Activated CD4-positive, alpha-beta T cell treated with anti-CD3 and anti-CD28 coated beads for 48 hours (primary cell): ENCODE data around the gene RELCH.
"Not testable (repeated sequence)": the region's sequence is repeated elsewhere in the genome, so short reads cannot be mapped to it uniquely, and the experiment has no call there.

Experiments used
- DNase-seq: peaks from one replicate; pipeline ENCODE4 v3.0.0-alpha.2; 2020

The RELCH gene

GRCh38 chr18:62186774-62187542 is at the start of gene RELCH, which contains the start of gene PIGN:
Gene RELCH (plus strand): TSS chr18:62187255. CDS start chr18:62187506, 251 bp downstream.
Gene PIGN (minus strand): TSS chr18:62187056. CDS start chr18:62161353, 25,703 bp downstream.
- DNase-seq: peak; percentile 95

- no peak for DNase-seq
Measured at GRCh38 chr18:62138461-62139235, 48.4 kb upstream of the RELCH start.

- no peak for DNase-seq
Measured at GRCh38 chr18:62140259-62140658, 46.8 kb upstream of the RELCH start.

GRCh38 chr18:62144338-62144737 is 42.7 kb upstream of the RELCH start:
- DNase-seq: no peak

GRCh38 chr18:62151068-62151771 is 35.8 kb upstream of the RELCH start:
- DNase-seq: no peak

GRCh38 chr18:62152844-62153243 is 34.2 kb upstream of the RELCH start:
- DNase-seq: no peak

GRCh38 chr18:62157843-62158242 is 29.2 kb upstream of the RELCH start:
- no peak for DNase-seq

GRCh38 chr18:62164310-62164709 is 22.7 kb upstream of the RELCH start:
- DNase-seq: no peak

- no peak for DNase-seq
Measured at GRCh38 chr18:62164855-62165487, 22.1 kb upstream of the RELCH start.

GRCh38 chr18:62165583-62165982 is 21.5 kb upstream of the RELCH start:
- no peak for DNase-seq

GRCh38 chr18:62166524-62166923 is 20.5 kb upstream of the RELCH start:
- not testable (repeated sequence) for DNase-seq

- DNase-seq: no peak
Measured at GRCh38 chr18:62170857-62171256, 16.2 kb upstream of the RELCH start.

- DNase-seq: no peak
Measured at GRCh38 chr18:62172298-62172697, 14.8 kb upstream of the RELCH start.

- DNase-seq: peak; percentile 6
Measured at GRCh38 chr18:62175521-62175920, 11.5 kb upstream of the RELCH start.

GRCh38 chr18:62177271-62177670 is 9.8 kb upstream of the RELCH start:
- no peak for DNase-seq

- no peak for DNase-seq
Measured at GRCh38 chr18:62179213-62179612, 7.8 kb upstream of the RELCH start.

- DNase-seq: no peak
Measured at GRCh38 chr18:62182220-62182619, 4.8 kb upstream of the RELCH start.

GRCh38 chr18:62183578-62184195 is 3.4 kb upstream of the RELCH start:
- DNase-seq: peak; percentile 41

GRCh38 chr18:62186499-62186773 is 619 bp upstream of the RELCH start:
- no peak for DNase-seq

GRCh38 chr18:62187543-62188510 is 772 bp downstream of the RELCH start:
- peak; percentile 46 for DNase-seq

- no peak for DNase-seq
Measured at GRCh38 chr18:62189208-62189607, 2.2 kb downstream of the RELCH start.

- DNase-seq: no peak
Measured at GRCh38 chr18:62196079-62196478, 9.0 kb downstream of the RELCH start.
